ENCODE measurements around the gene GNG4.

The GNG4 gene

DNA sequence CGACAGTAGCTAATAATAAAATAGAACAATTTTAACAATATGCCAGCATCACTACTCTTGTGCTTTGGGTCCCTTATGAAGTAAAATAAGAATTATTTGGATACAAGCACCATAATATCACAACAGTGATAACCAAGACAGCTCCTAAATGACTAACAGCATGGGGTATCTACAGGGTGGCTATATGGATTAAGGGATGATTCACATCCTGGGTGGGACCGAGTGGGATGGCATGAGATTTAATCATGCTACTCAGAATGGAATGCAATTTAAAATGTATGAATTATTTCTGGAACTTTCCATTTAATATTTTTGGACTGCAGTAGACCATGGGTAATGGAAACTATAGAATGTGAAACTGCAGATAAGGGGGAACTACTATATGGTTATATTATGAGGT lies 117.2 kb downstream of the GNG4 start:
- H3K36me3 Mint-ChIP-seq (ENCODE audit: low read depth): no peaks in the 10 kb centered on the region
- H3K9me3 Mint-ChIP-seq: peaks cover 3% of the 10 kb centered on the region
- no peak overlapping the region for H3K27ac Mint-ChIP-seq
- no peaks in the 10 kb centered on the region for H3K4me1 Mint-ChIP-seq
- H3K27me3 Mint-ChIP-seq (ENCODE audit: low read depth): no peaks in the 10 kb centered on the region
- TF ChIP-seq, protein P1, sequence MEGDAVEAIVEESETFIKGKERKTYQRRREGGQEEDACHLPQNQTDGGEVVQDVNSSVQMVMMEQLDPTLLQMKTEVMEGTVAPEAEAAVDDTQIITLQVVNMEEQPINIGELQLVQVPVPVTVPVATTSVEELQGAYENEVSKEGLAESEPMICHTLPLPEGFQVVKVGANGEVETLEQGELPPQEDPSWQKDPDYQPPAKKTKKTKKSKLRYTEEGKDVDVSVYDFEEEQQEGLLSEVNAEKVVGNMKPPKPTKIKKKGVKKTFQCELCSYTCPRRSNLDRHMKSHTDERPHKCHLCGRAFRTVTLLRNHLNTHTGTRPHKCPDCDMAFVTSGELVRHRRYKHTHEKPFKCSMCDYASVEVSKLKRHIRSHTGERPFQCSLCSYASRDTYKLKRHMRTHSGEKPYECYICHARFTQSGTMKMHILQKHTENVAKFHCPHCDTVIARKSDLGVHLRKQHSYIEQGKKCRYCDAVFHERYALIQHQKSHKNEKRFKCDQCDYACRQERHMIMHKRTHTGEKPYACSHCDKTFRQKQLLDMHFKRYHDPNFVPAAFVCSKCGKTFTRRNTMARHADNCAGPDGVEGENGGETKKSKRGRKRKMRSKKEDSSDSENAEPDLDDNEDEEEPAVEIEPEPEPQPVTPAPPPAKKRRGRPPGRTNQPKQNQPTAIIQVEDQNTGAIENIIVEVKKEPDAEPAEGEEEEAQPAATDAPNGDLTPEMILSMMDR (IDR thresholded peaks at IDR 0.05; ENCODE audit: unreplicated experiment in 3 of 3): no peak
- no peak overlapping the region for H3K4me3 Mint-ChIP-seq

GRCh38 chr1:235527196-235527814 lies 122.3 kb downstream of the GNG4 start:
- no peak overlapping the region for H3K4me3 Mint-ChIP-seq
- H3K27me3 Mint-ChIP-seq (ENCODE audit: low read depth): peaks cover 10% of the 10 kb centered on the region
- TF ChIP-seq, protein P1 (IDR thresholded peaks at IDR 0.05; ENCODE audit: unreplicated experiment in 3 of 3): no peak
- no peaks in the 10 kb centered on the region for H3K4me1 Mint-ChIP-seq
- H3K9me3 Mint-ChIP-seq: peaks cover 3% of the 10 kb centered on the region
- H3K27ac Mint-ChIP-seq: no peak overlapping the region
- H3K36me3 Mint-ChIP-seq (ENCODE audit: low read depth): no peaks in the 10 kb centered on the region

DNA sequence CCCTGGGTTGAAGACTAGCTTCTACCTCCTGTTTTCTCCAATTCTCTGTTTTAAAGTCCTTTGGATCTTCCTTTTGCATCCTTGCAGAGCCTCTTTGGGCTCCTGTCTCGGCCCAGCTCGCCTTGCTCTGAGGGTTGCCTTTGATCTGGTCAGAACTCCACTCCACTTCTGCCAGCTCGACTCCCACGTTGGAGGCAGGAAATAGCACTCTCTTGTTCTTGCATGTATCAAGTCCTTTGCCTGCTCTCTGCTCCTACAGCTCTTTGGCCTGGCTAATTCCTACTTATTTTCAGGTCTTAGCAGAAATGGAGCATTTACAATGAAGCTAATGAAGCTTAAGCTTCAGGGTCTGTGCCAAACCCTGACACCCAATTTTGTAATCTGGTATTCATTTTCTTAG lies 124.3 kb downstream of the GNG4 start:
- Mint-ChIP-seq H3K36me3 (ENCODE audit: low read depth) (no peaks in the 10 kb centered on the region), H3K27ac (no peak overlapping the region), H3K4me3 (no peak overlapping the region), H3K4me1 (no peaks in the 10 kb centered on the region), H3K9me3 (no peaks in the 10 kb centered on the region), H3K27me3 (ENCODE audit: low read depth) (peaks cover 10% of the 10 kb centered on the region)
- TF ChIP-seq, protein P1 (IDR thresholded peaks at IDR 0.05; ENCODE audit: unreplicated experiment in 3 of 3): no peak

GRCh38 chr1:235516862-235517446 lies 132.6 kb downstream of the GNG4 start:
- Mint-ChIP-seq H3K27ac (no peak overlapping the region), H3K36me3 (ENCODE audit: low read depth) (no peaks in the 10 kb centered on the region), H3K4me1 (no peaks in the 10 kb centered on the region), H3K27me3 (ENCODE audit: low read depth) (no peaks in the 10 kb centered on the region), H3K9me3 (no peaks in the 10 kb centered on the region), H3K4me3 (no peak overlapping the region)
- TF ChIP-seq, protein P1 (IDR thresholded peaks at IDR 0.05; ENCODE audit: unreplicated experiment in 3 of 3): no peak

DNA sequence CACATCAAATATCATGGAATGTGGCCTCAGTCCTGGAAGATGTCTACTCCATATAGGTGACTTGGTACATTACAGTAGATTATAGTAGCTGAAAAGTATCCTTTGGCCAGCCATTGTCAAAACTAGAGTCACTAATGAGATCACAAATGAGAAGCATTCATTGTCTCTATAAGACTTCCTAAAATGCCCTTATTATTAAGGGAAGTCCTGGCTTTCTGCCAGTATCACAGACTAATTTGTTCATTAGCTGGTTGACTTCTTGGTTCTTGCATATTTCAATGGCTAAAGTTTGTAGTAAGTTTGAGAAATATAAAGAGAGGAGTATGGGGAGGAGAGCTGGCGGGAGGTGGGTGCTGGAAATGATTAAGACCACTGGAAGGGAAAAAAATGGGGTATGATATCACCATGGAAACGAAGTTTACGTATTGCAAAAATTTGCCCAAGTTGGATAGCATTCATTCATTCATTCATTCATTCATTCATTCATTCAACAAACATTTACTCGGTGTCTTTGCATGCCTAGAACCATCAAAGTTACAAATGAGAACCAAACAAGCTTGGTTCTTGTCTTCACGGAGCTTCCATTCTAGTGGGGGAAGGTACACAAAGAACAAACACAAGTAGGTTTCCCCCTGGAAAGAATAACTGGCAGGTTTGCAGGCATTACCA lies 133.6 kb downstream of the GNG4 start:
- no peaks in the 10 kb centered on the region for H3K9me3 Mint-ChIP-seq
- no peaks in the 10 kb centered on the region for H3K36me3 Mint-ChIP-seq (ENCODE audit: low read depth)
- H3K27me3 Mint-ChIP-seq (ENCODE audit: low read depth): no peaks in the 10 kb centered on the region
- TF ChIP-seq, protein P1 (IDR thresholded peaks at IDR 0.05; ENCODE audit: unreplicated experiment in 3 of 3): no peak
- H3K27ac Mint-ChIP-seq: no peak overlapping the region
- H3K4me3 Mint-ChIP-seq: no peak overlapping the region
- no peaks in the 10 kb centered on the region for H3K4me1 Mint-ChIP-seq
